HCT116 (cell line): ENCODE results near the gene CDH22. TPM values are rescaled to one million over a fixed set of nuclear protein-coding genes. Genes with fewer than 3 reads are reported as not detected.

ENCODE experiments used
- ATAC-seq: fragments of 200-7000 bp; cut with Tn5 transposase; 2 replicates; pipeline ENCODE4 v1.9.1; 2020; ENCODE audit warnings: mild to moderate bottlenecking, moderate library complexity
- BruUV-seq: library from RNA; stranded (reverse); fragments of 400-500 nt; replicated peaks from 2 replicates; lab custom pipeline; 2021; lab: Mats Ljungman, UMichigan
- CTCF ChIA-PET: fragments of 300-600 bp; sonication (Branson Sonifier 250); formaldehyde crosslinking; loops from one replicate; lab custom pipeline; 2021; ENCODE audit warnings: antibody characterized with exemption; lab: Charles Lee
- POLR2A ChIA-PET: fragments of 300-600, 350-600 bp; sonication (Branson Sonifier 250); formaldehyde crosslinking; loops from one replicate; lab custom pipeline; 2021; ENCODE audit warnings: antibody characterized with exemption; lab: Charles Lee
- RAD21 ChIA-PET, 2 experiments: fragments of 300-600 bp; sonication (Branson Sonifier 250); formaldehyde crosslinking; loops; one replicate each; lab custom pipeline; 2023; ENCODE audit warnings: low total read pairs in 2 of 2; ENCODE audit not compliant: uncharacterized antibody in 2 of 2, unreplicated experiment in 2 of 2, low non-redundant PET in 1 of 2; lab: Charles Lee
- DNase-seq: peaks from one replicate; pipeline ENCODE4 v3.0.0-alpha.2; 2010; ENCODE audit warnings: low read depth, low spot score
- H2AFZ ChIP-seq: fragments of 200-600 bp; shearing (Covaris generic), sonication (generic); 2 replicates; pipeline ENCODE4 v1.6.1; 2017; ENCODE audit warnings: low read depth, mixed run types, mixed read lengths, antibody characterized with exemption, low read length; ENCODE audit not compliant: poor library complexity, severe bottlenecking
- H3K27ac ChIP-seq: 2 replicates; pipeline ENCODE4 v1.5.1; 2012; ENCODE audit warnings: low read depth, low read length
- H3K27me3 ChIP-seq: fragments of 200-600 bp; sonication (generic); 2 replicates; pipeline ENCODE4 v1.6.1; 2016; ENCODE audit warnings: mixed run types, low read length, mixed read lengths; ENCODE audit not compliant: insufficient read depth
- H3K36me3 ChIP-seq, 2 experiments: fragments of 200-500 bp in 1 of 2; fragments of 200-600 bp in 1 of 2; sonication (Bioruptor generic) in 1 of 2; sonication (generic) in 1 of 2; 2 replicates each; pipeline versions ENCODE4 v1.5.1 to v1.6.1; 2014 to 2016; ENCODE audit warnings: low read length in 2 of 2, inconsistent platforms in 1 of 2, mixed read lengths in 1 of 2, mixed run types in 1 of 2; ENCODE audit not compliant: insufficient read depth in 2 of 2, control insufficient read depth in 1 of 2
- H3K4me1 ChIP-seq, 2 experiments: fragments of 200-600 bp in 1 of 2; sonication (generic) in 1 of 2; 2 replicates each; pipeline versions ENCODE4 v1.5.1 to v1.6.1; 2012 to 2017; ENCODE audit warnings: low read length in 2 of 2, inconsistent platforms in 1 of 2, mild to moderate bottlenecking in 1 of 2, mixed read lengths in 1 of 2, mixed run types in 1 of 2, moderate library complexity in 1 of 2; ENCODE audit not compliant: insufficient read depth in 2 of 2, control insufficient read depth in 1 of 2
- H3K4me2 ChIP-seq: fragments of 200-600 bp; sonication (generic); 2 replicates; pipeline ENCODE4 v1.6.1; 2017; ENCODE audit warnings: mixed run types, low read length, mixed read lengths
- H3K4me3 ChIP-seq, 2 experiments: fragments of 200-600 bp in 1 of 2; sonication (generic) in 1 of 2; replicated peaks in 1 of 2; 2 replicates each; pipeline ENCODE4 v1.5.1; 2011 to 2016; ENCODE audit warnings: low read length in 2 of 2, control low read depth in 1 of 2, low read depth in 1 of 2, mild to moderate bottlenecking in 1 of 2, mixed read lengths in 1 of 2, mixed run types in 1 of 2
- H3K79me2 ChIP-seq: fragments of 200-600 bp; sonication (generic); 2 replicates; pipeline ENCODE4 v1.6.1; 2017; ENCODE audit warnings: mild to moderate bottlenecking, mixed run types, low read length, moderate library complexity, mixed read lengths; ENCODE audit not compliant: insufficient read depth
- H3K9ac ChIP-seq: fragments of 200-600 bp; sonication (generic); 2 replicates; pipeline ENCODE4 v1.6.1; 2016; ENCODE audit warnings: low read length, mixed read lengths
- H3K9me2 ChIP-seq: fragments of 200-600 bp; sonication (generic), shearing (Covaris generic); 2 replicates; pipeline ENCODE4 v1.6.1; 2017; ENCODE audit warnings: mixed run types, mild to moderate bottlenecking, moderate library complexity; ENCODE audit not compliant: insufficient read depth
- H3K9me3 ChIP-seq, 2 experiments: fragments of 200-500 bp in 1 of 2; fragments of 200-600 bp in 1 of 2; sonication (Bioruptor generic) in 1 of 2; sonication (generic) in 1 of 2; 2 replicates each; pipeline ENCODE4 v1.6.1; 2014 to 2017; ENCODE audit warnings: low read length in 2 of 2, mixed read lengths in 2 of 2, inconsistent platforms in 1 of 2, low read depth in 1 of 2, mild to moderate bottlenecking in 1 of 2, mixed run types in 1 of 2, moderate library complexity in 1 of 2; ENCODE audit not compliant: control insufficient read depth in 1 of 2, insufficient read depth in 1 of 2
- H4K20me1 ChIP-seq: fragments of 200-600 bp; sonication (generic), shearing (Covaris generic); 2 replicates; pipeline ENCODE4 v1.6.1; 2017; ENCODE audit warnings: mixed run types, mild to moderate bottlenecking, moderate library complexity; ENCODE audit not compliant: insufficient read depth
- CEBPB ChIP-seq: IDR thresholded peaks from 2 replicates; pipeline ENCODE4 v1.6.1; 2012; ENCODE audit warnings: low read depth
- CTCF ChIP-seq, 3 experiments: fragments of 200-600 bp in 1 of 3; sonication (generic) in 1 of 3; IDR thresholded peaks in 2 of 3; conservative IDR thresholded peaks in 1 of 3; 2 replicates each; pipeline ENCODE4 v1.5.1; 2012 to 2017; ENCODE audit warnings: low read depth in 2 of 3, low read length in 2 of 3, antibody characterized with exemption in 1 of 3, borderline replicate concordance in 1 of 3, control low read depth in 1 of 3, mild to moderate bottlenecking in 1 of 3, mixed read lengths in 1 of 3, mixed run types in 1 of 3, moderate library complexity in 1 of 3; ENCODE audit not compliant: insufficient read depth in 1 of 3
- EZH2 ChIP-seq: fragments of 200-600 bp; sonication (generic); IDR thresholded peaks from 2 replicates; pipeline ENCODE4 v1.6.1; 2017; ENCODE audit warnings: antibody characterized with exemption, mixed run types
- EZH2phosphoT487 ChIP-seq: fragments of 200-600 bp; IDR thresholded peaks from 2 replicates; pipeline ENCODE4 v1.6.1; 2018; ENCODE audit warnings: antibody characterized with exemption, borderline replicate concordance
- FOSL1 ChIP-seq: IDR thresholded peaks from 2 replicates; pipeline ENCODE4 v1.6.1; 2012; ENCODE audit warnings: low read depth
- JUND ChIP-seq: IDR thresholded peaks from 2 replicates; pipeline ENCODE4 v1.6.1; 2012
- POLR2A ChIP-seq: IDR thresholded peaks from 2 replicates; pipeline ENCODE4 v1.7.0; 2011; ENCODE audit warnings: borderline replicate concordance; ENCODE audit not compliant: insufficient read depth, insufficient read length; ENCODE audit errors: extremely low read depth
- RAD21 ChIP-seq: IDR thresholded peaks from 2 replicates; pipeline ENCODE4 v1.6.1; 2012; ENCODE audit warnings: low read depth, mild to moderate bottlenecking
- SP1 ChIP-seq: IDR thresholded peaks from 2 replicates; pipeline ENCODE4 v1.6.1; 2012; ENCODE audit warnings: low read depth
- SRF ChIP-seq: IDR thresholded peaks from 2 replicates; pipeline ENCODE4 v1.6.1; 2012; ENCODE audit warnings: low read depth
- ZBTB33 ChIP-seq: IDR thresholded peaks from 2 replicates; pipeline ENCODE4 v1.6.1; 2011; ENCODE audit warnings: mild to moderate bottlenecking, low read length, moderate library complexity; ENCODE audit not compliant: insufficient replicate concordance; ENCODE audit errors: extremely low read depth
- intact Hi-C: fragments of 100-400 bp; cut with micrococcal nuclease; formaldehyde crosslinking; loops from 2 replicates; pipeline ENCODE4 v1.10.0; 2022
- total RNA-seq: library from RNA; stranded (reverse); gene quantifications from one replicate; pipeline ENCODE4 v1.2.1, GENCODE V29; 2021; ENCODE audit not compliant: unreplicated experiment
- TF ChIP-seq, protein P1 (sequence below): IDR thresholded peaks from 2 replicates; pipeline ENCODE4 v1.6.1; 2012; ENCODE audit warnings: low read depth

The CDH22 gene
- total RNA-seq, 1 experiment from 2014 or later = 1.8 TPM

DNA sequence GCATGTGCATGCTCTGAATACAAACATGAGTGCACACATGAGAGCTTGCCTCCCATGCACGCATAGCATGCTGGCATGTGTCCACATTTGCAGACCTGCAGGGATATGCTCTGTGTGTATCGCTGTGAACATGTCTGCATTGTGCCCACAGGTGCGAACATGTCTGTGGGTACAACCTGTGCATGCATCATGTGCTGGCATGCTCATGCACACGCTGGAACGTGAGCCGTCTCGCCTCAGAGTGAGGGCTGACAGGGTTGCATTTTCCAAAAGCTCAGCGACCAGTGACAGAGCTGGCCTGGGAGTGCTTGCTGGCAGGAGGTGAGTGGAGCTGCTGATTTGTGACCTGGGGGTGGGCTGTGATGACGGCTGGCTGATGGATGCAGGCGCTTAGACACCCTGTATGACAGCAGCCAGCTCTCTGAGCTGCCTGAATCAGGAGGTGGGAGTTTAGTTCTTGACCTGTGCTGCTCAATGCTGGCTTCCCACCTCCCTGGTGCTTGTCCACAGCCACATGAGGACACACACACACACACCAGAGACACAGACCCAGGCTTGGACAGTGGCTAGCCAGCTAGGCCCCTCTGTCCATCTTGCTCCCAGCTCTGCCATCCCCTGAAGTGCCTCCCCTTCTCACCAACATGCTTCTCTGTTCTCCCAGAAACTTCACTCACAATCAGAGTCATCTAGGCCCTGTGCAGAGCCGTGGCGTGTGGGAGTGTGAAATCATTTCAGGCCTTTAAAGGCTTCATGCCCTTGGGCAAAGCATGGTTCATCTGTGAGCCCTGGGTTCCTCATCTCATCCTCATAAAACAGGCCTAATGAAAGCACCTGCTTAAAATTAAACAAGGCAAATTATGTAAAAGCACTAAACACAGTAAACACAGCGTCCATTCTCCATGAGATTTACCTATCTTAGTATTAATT is 138.8 kb downstream of the CDH22 start (continued):
- TF ChIP-seq, protein P1, sequence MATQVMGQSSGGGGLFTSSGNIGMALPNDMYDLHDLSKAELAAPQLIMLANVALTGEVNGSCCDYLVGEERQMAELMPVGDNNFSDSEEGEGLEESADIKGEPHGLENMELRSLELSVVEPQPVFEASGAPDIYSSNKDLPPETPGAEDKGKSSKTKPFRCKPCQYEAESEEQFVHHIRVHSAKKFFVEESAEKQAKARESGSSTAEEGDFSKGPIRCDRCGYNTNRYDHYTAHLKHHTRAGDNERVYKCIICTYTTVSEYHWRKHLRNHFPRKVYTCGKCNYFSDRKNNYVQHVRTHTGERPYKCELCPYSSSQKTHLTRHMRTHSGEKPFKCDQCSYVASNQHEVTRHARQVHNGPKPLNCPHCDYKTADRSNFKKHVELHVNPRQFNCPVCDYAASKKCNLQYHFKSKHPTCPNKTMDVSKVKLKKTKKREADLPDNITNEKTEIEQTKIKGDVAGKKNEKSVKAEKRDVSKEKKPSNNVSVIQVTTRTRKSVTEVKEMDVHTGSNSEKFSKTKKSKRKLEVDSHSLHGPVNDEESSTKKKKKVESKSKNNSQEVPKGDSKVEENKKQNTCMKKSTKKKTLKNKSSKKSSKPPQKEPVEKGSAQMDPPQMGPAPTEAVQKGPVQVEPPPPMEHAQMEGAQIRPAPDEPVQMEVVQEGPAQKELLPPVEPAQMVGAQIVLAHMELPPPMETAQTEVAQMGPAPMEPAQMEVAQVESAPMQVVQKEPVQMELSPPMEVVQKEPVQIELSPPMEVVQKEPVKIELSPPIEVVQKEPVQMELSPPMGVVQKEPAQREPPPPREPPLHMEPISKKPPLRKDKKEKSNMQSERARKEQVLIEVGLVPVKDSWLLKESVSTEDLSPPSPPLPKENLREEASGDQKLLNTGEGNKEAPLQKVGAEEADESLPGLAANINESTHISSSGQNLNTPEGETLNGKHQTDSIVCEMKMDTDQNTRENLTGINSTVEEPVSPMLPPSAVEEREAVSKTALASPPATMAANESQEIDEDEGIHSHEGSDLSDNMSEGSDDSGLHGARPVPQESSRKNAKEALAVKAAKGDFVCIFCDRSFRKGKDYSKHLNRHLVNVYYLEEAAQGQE = no peak
- TF ChIP-seq SP1 (no peak), CEBPB (no peak)

DNA sequence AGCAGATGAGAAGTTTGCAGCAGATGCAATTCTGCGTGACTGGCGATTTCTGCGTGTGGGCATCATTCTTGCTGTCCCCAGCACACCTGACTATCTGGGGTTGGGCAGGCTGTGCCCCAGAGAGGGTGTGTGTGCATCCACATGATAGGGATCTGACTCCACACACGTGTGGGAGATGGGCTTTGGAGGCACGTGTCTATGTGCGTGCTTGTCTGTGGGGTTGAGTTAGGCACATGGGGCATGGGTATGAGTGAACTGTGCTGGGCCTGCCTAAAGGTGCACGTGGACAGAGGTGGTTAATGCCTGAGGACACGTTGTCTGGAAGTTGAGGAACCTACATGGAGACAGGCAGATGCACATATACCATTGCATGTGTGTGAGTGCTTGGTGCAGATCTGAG is 139.9 kb downstream of the CDH22 start:
- no peaks in the 10 kb centered on the region for H3K9me2 ChIP-seq
- no peak overlapping the region for H3K4me2 ChIP-seq
- no peak for ATAC-seq
- no peaks in the 10 kb centered on the region for H3K36me3 ChIP-seq
- POLR2A ChIA-PET = no interaction called here
- BruUV-seq = no TSS peak
- H3K9ac ChIP-seq = no peak overlapping the region
- intact Hi-C loops = no loop called here
- H3K27ac ChIP-seq = no peak overlapping the region
- H2AFZ ChIP-seq = no peak overlapping the region
- peaks cover 19% of the 10 kb centered on the region for H3K27me3 ChIP-seq
- no peak overlapping the region for H3K4me3 ChIP-seq
- H4K20me1 ChIP-seq = no peaks in the 10 kb centered on the region
- RAD21 ChIA-PET = no interaction called here
- CTCF ChIA-PET = no interaction called here
- no peaks in the 10 kb centered on the region for H3K79me2 ChIP-seq
- H3K4me1 ChIP-seq = peaks cover 0 to 5% of the 10 kb centered on the region in 2 experiments; a peak in 3 of 4 replicates
- no peaks in the 10 kb centered on the region for H3K9me3 ChIP-seq
- TF ChIP-seq EZH2phosphoT487 (no peak), SRF (no peak), FOSL1 (no peak), JUND (no peak), CTCF (IDR thresholded peaks at IDR 0.05 in 2 of 3, conservative IDR thresholded peaks at IDR 0.05 in 1 of 3; ENCODE audit: borderline replicate concordance in 1 of 3, insufficient read depth in 1 of 3, low read depth in 2 of 3, low read length in 2 of 3) (no peak), ZBTB33 (no peak), RAD21 (no peak), SP1 (no peak), POLR2A (no peak), EZH2 (no peak)
- TF ChIP-seq, protein P1 = no peak
- TF ChIP-seq, all 23 proteins: peak for 0
- no peak for DNase-seq
